Transverse colon (tissue), 4 donors: Measurements from ENCODE around the gene ADK. TPM values are rescaled to one million over a fixed set of nuclear protein-coding genes. Genes with fewer than 3 reads are reported as not detected.

Source experiments
- DNase-seq: peaks from one replicate; pipeline ENCODE4 v3.0.0-alpha.2; 2019
- H3K27ac ChIP-seq, 4 donors: fragments of 200-600 bp; sonication (generic); 2 replicates each; pipeline ENCODE4 v1.5.1; 2016 to 2018; ENCODE audit warnings: inconsistent platforms in 4 of 4
- H3K27me3 ChIP-seq: fragments of 200-600 bp; sonication (generic); 2 replicates; pipeline ENCODE4 v1.5.1; 2017; ENCODE audit warnings: inconsistent platforms
- H3K36me3 ChIP-seq, 4 donors: fragments of 200-600 bp; sonication (generic); 2 replicates each; pipeline ENCODE4 v1.5.1; 2017 to 2019; ENCODE audit warnings: inconsistent platforms in 4 of 4
- H3K4me1 ChIP-seq, 4 donors: fragments of 200-600 bp; sonication (generic); 2 replicates each; pipeline ENCODE4 v1.5.1; 2017 to 2020; ENCODE audit warnings: inconsistent platforms in 4 of 4
- H3K4me3 ChIP-seq, 4 donors: fragments of 200-600 bp; sonication (generic); 1 replicate in 1 of 4; 2 replicates in 3 of 4; pipeline versions ENCODE4 v1.5.1 to v1.6.1; 2017 to 2019; ENCODE audit warnings: inconsistent platforms in 4 of 4
- H3K9me3 ChIP-seq, 2 donors: fragments of 200-600 bp; sonication (generic); 2 replicates each; pipeline ENCODE4 v1.5.1; 2017 to 2019; ENCODE audit warnings: inconsistent platforms in 2 of 2
- EP300 ChIP-seq: sonication (generic); formaldehyde crosslinking; IDR thresholded peaks from one replicate; pipeline ENCODE4 v1.6.1; 2017; ENCODE audit warnings: antibody characterized with exemption, low read depth
- POLR2A ChIP-seq: fragments of 450-650 bp; IDR thresholded peaks from one replicate; pipeline ENCODE4 v1.6.1; 2016; ENCODE audit warnings: antibody characterized with exemption, mild to moderate bottlenecking, moderate library complexity
- POLR2AphosphoS5 ChIP-seq, 3 donors: sonication (generic); formaldehyde crosslinking; IDR thresholded peaks; one replicate each; pipeline ENCODE4 v1.6.1; 2016; ENCODE audit warnings: antibody characterized with exemption in 3 of 3
- WGBS, 2 donors: methylation state at CpG; one replicate each; pipeline ENCODE4 v1.1.5; 2018; ENCODE audit warnings: low coverage in 1 of 2; 5-methylcytosine and 5-hydroxymethylcytosine counted together
- in situ Hi-C, 4 donors: fragments of 200-750 bp; cut with MboI; loops; one replicate each; pipeline versions ENCODE4 v1.15.0 to v1.15.1; 2017; ENCODE audit warnings: low sequenced_read_pairs in 3 of 4, low pct_ligation_motif_present in 1 of 4, low pct_unique_long_range_greater_than_20kb in 1 of 4
- intact Hi-C: fragments of 100-400 bp; cut with DNase I; formaldehyde crosslinking; loops from one replicate; pipeline ENCODE4 v1.15.1; 2023; ENCODE audit warnings: low total_unique reads
- total RNA-seq, 4 donors: library from RNA; depleted of rRNA; stranded (reverse); fragments of >200 nt; gene quantifications; one replicate each; pipeline ENCODE4 v1.1.0, GENCODE V29; 2016
- TF ChIP-seq, protein P1 (sequence below), 5 experiments: fragments of 200-600 bp in 3 of 5; fragments of 450-650 bp in 2 of 5; sonication (generic) in 3 of 5; IDR thresholded peaks; 1 replicate in 2 of 5; 2 replicates in 3 of 5; pipeline ENCODE4 v1.5.1; 2016 to 2017; ENCODE audit warnings: antibody characterized with exemption in 5 of 5, inconsistent platforms in 3 of 5, mild to moderate bottlenecking in 2 of 5, moderate library complexity in 1 of 5

ADK gene
- total RNA-seq, 4 donors from 2014 or later: 6.8 to 25.2 (median 14.8) TPM

DNA sequence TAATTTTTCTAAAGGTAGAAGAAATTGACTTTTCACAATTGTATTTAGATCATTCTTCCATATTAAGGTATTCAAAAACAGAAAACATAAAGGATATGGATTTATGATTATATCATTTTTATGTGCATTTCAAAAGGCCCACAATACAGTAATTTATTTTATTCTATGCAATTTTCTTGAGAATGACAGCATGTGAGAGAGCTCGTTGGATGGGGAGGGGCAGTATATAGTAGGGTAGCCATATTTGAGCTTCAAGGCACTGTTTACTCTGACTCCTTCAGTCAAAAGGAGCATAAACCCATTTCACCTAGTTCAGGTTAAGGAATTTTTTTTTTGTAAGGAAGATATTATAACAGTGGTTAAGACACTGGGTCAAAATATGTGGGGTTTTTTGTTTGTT is 534.5 kb downstream of the ADK start:
- 50 to 61% methylated on average over 1 of the region's 1 CpG for WGBS, 2 donors
- Histone ChIP-seq H3K9me3 (no peaks in the 10 kb centered on the region), H3K36me3 (no peaks in the 10 kb centered on the region), H3K4me1 (peaks cover 0 to 37% (median 12%) of the 10 kb centered on the region in 4 donors), H3K27me3 (no peaks in the 10 kb centered on the region), H3K4me3 (no peak overlapping the region), H3K27ac (peak overlapping the region in 1 of 4 donors; percentile 14)
- intact Hi-C loops (no loop called here), in situ Hi-C loops (no loop called here)
- DNase-seq: no peak
- TF ChIP-seq POLR2A: no peak
- TF ChIP-seq, protein P1, sequence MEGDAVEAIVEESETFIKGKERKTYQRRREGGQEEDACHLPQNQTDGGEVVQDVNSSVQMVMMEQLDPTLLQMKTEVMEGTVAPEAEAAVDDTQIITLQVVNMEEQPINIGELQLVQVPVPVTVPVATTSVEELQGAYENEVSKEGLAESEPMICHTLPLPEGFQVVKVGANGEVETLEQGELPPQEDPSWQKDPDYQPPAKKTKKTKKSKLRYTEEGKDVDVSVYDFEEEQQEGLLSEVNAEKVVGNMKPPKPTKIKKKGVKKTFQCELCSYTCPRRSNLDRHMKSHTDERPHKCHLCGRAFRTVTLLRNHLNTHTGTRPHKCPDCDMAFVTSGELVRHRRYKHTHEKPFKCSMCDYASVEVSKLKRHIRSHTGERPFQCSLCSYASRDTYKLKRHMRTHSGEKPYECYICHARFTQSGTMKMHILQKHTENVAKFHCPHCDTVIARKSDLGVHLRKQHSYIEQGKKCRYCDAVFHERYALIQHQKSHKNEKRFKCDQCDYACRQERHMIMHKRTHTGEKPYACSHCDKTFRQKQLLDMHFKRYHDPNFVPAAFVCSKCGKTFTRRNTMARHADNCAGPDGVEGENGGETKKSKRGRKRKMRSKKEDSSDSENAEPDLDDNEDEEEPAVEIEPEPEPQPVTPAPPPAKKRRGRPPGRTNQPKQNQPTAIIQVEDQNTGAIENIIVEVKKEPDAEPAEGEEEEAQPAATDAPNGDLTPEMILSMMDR (IDR thresholded peaks at IDR 0.05): no peak
- TF ChIP-seq POLR2AphosphoS5 (IDR thresholded peaks at IDR 0.05): no peak
- no peak for TF ChIP-seq EP300

DNA sequence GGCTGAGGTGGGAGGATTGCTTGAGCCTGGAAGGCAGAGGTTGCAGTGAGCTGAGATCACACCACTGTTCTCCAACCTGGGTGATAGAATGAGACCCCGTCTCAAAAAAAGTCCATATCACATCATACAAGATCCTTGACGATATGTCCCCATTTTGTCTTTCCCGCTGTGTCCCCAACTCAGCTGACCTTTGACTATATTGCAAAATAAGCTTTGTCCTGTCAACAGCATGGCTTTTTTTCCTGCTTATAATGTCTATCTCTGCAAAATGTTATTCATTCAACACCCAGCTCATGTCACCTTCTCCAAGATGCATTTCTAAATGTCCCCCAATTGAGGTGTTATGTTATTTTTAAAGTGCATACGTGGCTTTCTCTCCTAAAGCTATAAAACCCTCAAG is 539.4 kb downstream of the ADK start:
- no peak for DNase-seq
- TF ChIP-seq, protein P1 (IDR thresholded peaks at IDR 0.05): no peak
- TF ChIP-seq POLR2A (no peak), POLR2AphosphoS5 (IDR thresholded peaks at IDR 0.05) (no peak), EP300 (no peak)
- 94% methylated on average over 4 of the region's 4 CpGs; no CpG with 5 or more reads in 1 of the 2 donors for WGBS, 2 donors
- Histone ChIP-seq H3K27ac (no peak overlapping the region), H3K4me1 (peaks cover 0 to 4% (median 0%) of the 10 kb centered on the region in 4 donors), H3K9me3 (no peaks in the 10 kb centered on the region), H3K27me3 (no peaks in the 10 kb centered on the region), H3K36me3 (no peaks in the 10 kb centered on the region), H3K4me3 (no peak overlapping the region)
- intact Hi-C loops (no loop called here), in situ Hi-C loops (no loop called here)

DNA sequence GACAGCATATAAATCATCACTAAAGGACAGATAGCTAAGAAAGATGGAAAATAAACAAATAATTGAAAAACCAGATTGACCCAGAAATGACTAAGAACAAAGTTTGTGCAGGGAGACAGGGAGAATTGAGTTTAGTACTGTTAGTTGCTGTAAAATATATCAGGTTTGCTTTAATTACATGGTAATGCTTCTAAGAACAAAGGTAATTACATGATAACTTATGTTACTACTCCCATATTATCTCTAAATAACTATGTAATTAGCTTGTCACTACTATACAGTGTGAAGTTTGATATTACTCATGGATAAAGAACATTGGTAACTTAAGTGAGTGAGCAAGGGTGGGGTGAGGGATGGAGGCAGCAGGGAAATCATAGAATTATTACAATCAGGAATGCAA is 540.1 kb downstream of the ADK start:
- no peak overlapping the region for H3K27ac ChIP-seq
- no peak for TF ChIP-seq EP300
- TF ChIP-seq POLR2AphosphoS5 (IDR thresholded peaks at IDR 0.05): no peak
- TF ChIP-seq, protein P1 (IDR thresholded peaks at IDR 0.05): no peak
- TF ChIP-seq POLR2A: no peak
- H3K27me3 ChIP-seq: no peaks in the 10 kb centered on the region
- no peak overlapping the region for H3K4me3 ChIP-seq
- in situ Hi-C loops: no loop called here
- no peaks in the 10 kb centered on the region for H3K4me1 ChIP-seq
- no peaks in the 10 kb centered on the region for H3K36me3 ChIP-seq
- intact Hi-C loops: no loop called here
- H3K9me3 ChIP-seq: no peaks in the 10 kb centered on the region
- DNase-seq: no peak

DNA sequence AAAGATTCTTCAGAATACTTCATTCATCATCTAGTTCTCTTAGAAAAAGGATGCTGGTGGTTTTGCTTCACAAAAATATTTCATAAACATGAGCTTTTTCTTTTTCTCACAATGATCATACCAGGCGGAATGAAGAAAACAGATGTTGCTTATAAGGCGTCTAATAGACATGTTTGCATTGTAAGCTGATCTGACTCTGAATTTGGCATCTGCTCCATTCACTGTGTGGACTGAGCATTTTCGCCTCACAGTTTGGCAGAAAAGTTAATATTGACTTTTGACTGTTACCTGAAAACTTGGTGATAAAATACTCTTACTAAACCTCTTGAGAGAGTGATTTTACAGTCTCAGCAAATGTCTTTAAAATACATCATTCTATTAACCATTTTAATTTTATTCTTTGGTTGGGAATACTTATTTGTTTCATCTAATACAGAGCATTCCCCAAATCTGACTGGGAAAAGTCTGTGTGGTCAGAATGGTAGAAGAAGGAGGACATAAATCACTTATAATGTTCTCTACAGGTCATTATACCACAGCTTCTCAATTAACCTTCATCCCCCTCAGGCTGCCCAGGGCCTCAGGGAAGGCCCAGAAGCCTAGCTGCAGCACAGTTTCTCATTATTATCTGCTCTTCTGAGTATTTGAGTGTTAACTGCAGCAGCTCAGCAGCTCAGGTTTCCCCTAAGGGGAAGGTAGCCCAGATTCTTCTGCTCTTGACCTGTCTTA is 553.8 kb downstream of the ADK start:
- no peak overlapping the region for H3K4me3 ChIP-seq
- no peaks in the 10 kb centered on the region for H3K36me3 ChIP-seq
- no peaks in the 10 kb centered on the region for H3K27me3 ChIP-seq
- in situ Hi-C loops: no loop called here
- H3K4me1 ChIP-seq: no peaks in the 10 kb centered on the region
- TF ChIP-seq POLR2A (no peak), POLR2AphosphoS5 (IDR thresholded peaks at IDR 0.05) (no peak), EP300 (no peak)
- TF ChIP-seq, protein P1 (IDR thresholded peaks at IDR 0.05): no peak
- 49 to 51% methylated on average over 3 of the region's 3 CpGs for WGBS, 2 donors
- DNase-seq: no peak
- intact Hi-C loops: no loop called here
- no peaks in the 10 kb centered on the region for H3K9me3 ChIP-seq
- no peak overlapping the region for H3K27ac ChIP-seq
